ENCODE results near the gene EHD4. TPM values are rescaled to one million over a fixed set of nuclear protein-coding genes. Genes with fewer than 3 reads are reported as not detected.

Gene EHD4
- polyA plus RNA-seq, 1 donor (not counting 4 experiments of a cell fraction or from before 2014, with no cell fraction given): 31.5 TPM

- Histone ChIP-seq H2AFZ (ENCODE audit: control insufficient read depth, low read length) (no peak overlapping the region), H4K20me1 (ENCODE audit: control insufficient read depth, extremely low read depth, insufficient read depth, low read length) (no peaks in the 10 kb centered on the region), H3K4me3 (ENCODE audit: control insufficient read depth in 2 of 3, extremely low read depth in 1 of 3, insufficient read depth in 2 of 3, low read depth in 1 of 3, low read length in 3 of 3) (no peak overlapping the region), H3K9me1 (ENCODE audit: control insufficient read depth, extremely low read depth, insufficient read depth, low read length) (no peaks in the 10 kb centered on the region), H3K27me3 (ENCODE audit: control insufficient read depth, extremely low read depth, insufficient read depth, low read length) (no peaks in the 10 kb centered on the region), H3K27ac (ENCODE audit: control insufficient read depth, insufficient read depth, low read length) (no peak overlapping the region), H3K79me2 (ENCODE audit: control insufficient read depth, insufficient read depth, low read length) (peaks cover 12% of the 10 kb centered on the region), H3K4me2 (ENCODE audit: control insufficient read depth, extremely low read depth, insufficient read depth, low read depth, low read length) (no peak overlapping the region), H3K9me3 (ENCODE audit: control insufficient read depth, low read depth, low read length) (no peaks in the 10 kb centered on the region), H3K4me1 (ENCODE audit: control insufficient read depth, extremely low read depth, insufficient read depth, low read length) (no peaks in the 10 kb centered on the region), H3K36me3 (ENCODE audit: control insufficient read depth in 2 of 2, extremely low read depth in 1 of 2, insufficient read depth in 2 of 2, low read length in 2 of 2) (peaks cover 42 to 57% of the 10 kb centered on the region in 2 experiments), H3K9ac (ENCODE audit: control insufficient read depth, extremely low read depth, insufficient read depth, low read length) (no peak overlapping the region)
- DNase-seq (ENCODE audit: low read depth, low spot score) (no peak), FAIRE-seq (no peak)
- TF ChIP-seq CTCF (optimal IDR thresholded peaks at IDR 0.05 in 1 of 3, IDR thresholded peaks at IDR 0.05 in 1 of 3, conservative IDR thresholded peaks at IDR 0.05 in 1 of 3; ENCODE audit: extremely low read depth in 1 of 3, insufficient read depth in 2 of 3, low read length in 3 of 3) (no peak), EZH2 (IDR thresholded peaks at IDR 0.05; ENCODE audit: low read length) (no peak)
- dilution Hi-C loops (cut with MboI; ENCODE audit: extremely low pct_ligation_motif_present, low sequenced_read_pairs): no loop called here
Observed at GRCh38 chr15:41906608-41907007, 65.7 kb downstream of the EHD4 start.

GRCh38 chr15:41905036-41905793 lies 67.1 kb downstream of the EHD4 start:
- dilution Hi-C loops (cut with MboI; ENCODE audit: extremely low pct_ligation_motif_present, low sequenced_read_pairs): no loop called here

More at GRCh38 chr15:41905036-41905793, 67.1 kb downstream of the EHD4 start:
- DNase-seq (ENCODE audit: low read depth, low spot score): no peak
- H3K9ac ChIP-seq (ENCODE audit: control insufficient read depth, extremely low read depth, insufficient read depth, low read length): no peak overlapping the region
- no peak for FAIRE-seq
- H3K79me2 ChIP-seq (ENCODE audit: control insufficient read depth, insufficient read depth, low read length): peaks cover 9% of the 10 kb centered on the region
- H3K9me1 ChIP-seq (ENCODE audit: control insufficient read depth, extremely low read depth, insufficient read depth, low read length): no peaks in the 10 kb centered on the region
- H2AFZ ChIP-seq (ENCODE audit: control insufficient read depth, low read length): no peak overlapping the region
- no peaks in the 10 kb centered on the region for H3K4me1 ChIP-seq (ENCODE audit: control insufficient read depth, extremely low read depth, insufficient read depth, low read length)
- no peak for TF ChIP-seq CTCF (optimal IDR thresholded peaks at IDR 0.05 in 1 of 3, IDR thresholded peaks at IDR 0.05 in 1 of 3, conservative IDR thresholded peaks at IDR 0.05 in 1 of 3; ENCODE audit: extremely low read depth in 1 of 3, insufficient read depth in 2 of 3, low read length in 3 of 3)
- no peak for TF ChIP-seq EZH2 (IDR thresholded peaks at IDR 0.05; ENCODE audit: low read length)
- no peaks in the 10 kb centered on the region for H3K27me3 ChIP-seq (ENCODE audit: control insufficient read depth, extremely low read depth, insufficient read depth, low read length)
- no peak overlapping the region for H3K4me3 ChIP-seq (ENCODE audit: control insufficient read depth in 2 of 3, extremely low read depth in 1 of 3, insufficient read depth in 2 of 3, low read depth in 1 of 3, low read length in 3 of 3)
- no peak overlapping the region for H3K27ac ChIP-seq (ENCODE audit: control insufficient read depth, insufficient read depth, low read length)
- H3K9me3 ChIP-seq (ENCODE audit: control insufficient read depth, low read depth, low read length): no peaks in the 10 kb centered on the region
- H3K36me3 ChIP-seq (ENCODE audit: control insufficient read depth in 2 of 2, extremely low read depth in 1 of 2, insufficient read depth in 2 of 2, low read length in 2 of 2): peaks cover 38 to 58% of the 10 kb centered on the region in 2 experiments
- H3K4me2 ChIP-seq (ENCODE audit: control insufficient read depth, extremely low read depth, insufficient read depth, low read depth, low read length): no peak overlapping the region
- no peaks in the 10 kb centered on the region for H4K20me1 ChIP-seq (ENCODE audit: control insufficient read depth, extremely low read depth, insufficient read depth, low read length)
